HepG2 (cell line): Measurements from ENCODE around the gene DND1. TPM values are rescaled to one million over a fixed set of nuclear protein-coding genes. Genes with fewer than 3 reads are reported as not detected.

Experiments
- ELF3 ChIP-seq: IDR thresholded peaks from 2 replicates; pipeline ENCODE4 v1.6.1; 2016; ENCODE audit warnings: missing genetic modification reagents, missing compliant biosample characterization
- GTF3A ChIP-seq: sonication (generic); formaldehyde crosslinking; conservative IDR thresholded peaks from 2 replicates; pipeline ENCODE4 v1.4.0; 2020; ENCODE audit warnings: mild to moderate bottlenecking, missing genetic modification reagents
- JUND ChIP-seq: sonication (generic); formaldehyde crosslinking; IDR thresholded peaks from 2 replicates; pipeline ENCODE4 v1.8.0; 2022; ENCODE audit warnings: mild to moderate bottlenecking, missing genetic modification reagents
- KDM6A ChIP-seq: IDR thresholded peaks from 2 replicates; pipeline ENCODE4 v1.6.1; 2016; ENCODE audit warnings: low read depth
- MAX ChIP-seq: IDR thresholded peaks from 2 replicates; pipeline ENCODE4 v1.6.1; 2012; ENCODE audit warnings: inconsistent platforms
- NFE2 ChIP-seq: sonication (generic); formaldehyde crosslinking; IDR thresholded peaks from 2 replicates; pipeline ENCODE4 v1.4.0; 2020; ENCODE audit warnings: missing genetic modification reagents
- NR2C2 ChIP-seq: sonication (generic); formaldehyde crosslinking; IDR thresholded peaks from 2 replicates; pipeline ENCODE4 v1.4.0; 2020; ENCODE audit warnings: missing genetic modification reagents, mild to moderate bottlenecking, moderate library complexity, borderline replicate concordance
- SIX1 ChIP-seq: sonication (generic); formaldehyde crosslinking; IDR thresholded peaks from 2 replicates; pipeline ENCODE4 v1.4.0; 2020; ENCODE audit warnings: missing genetic modification reagents, borderline replicate concordance
- STAT6 ChIP-seq: sonication (generic); formaldehyde crosslinking; IDR thresholded peaks from 2 replicates; pipeline ENCODE4 v1.4.0; 2020; ENCODE audit warnings: missing genetic modification reagents, mild to moderate bottlenecking, borderline replicate concordance
- TEAD3 ChIP-seq: optimal IDR thresholded peaks from 2 replicates; pipeline ENCODE3; 2016; ENCODE audit warnings: borderline replicate concordance
- ZBTB42 ChIP-seq: sonication (generic); formaldehyde crosslinking; IDR thresholded peaks from 2 replicates; pipeline ENCODE4 v1.5.0; 2020; ENCODE audit warnings: mild to moderate bottlenecking, missing genetic modification reagents
- ZC3H4 ChIP-seq: sonication (generic); formaldehyde crosslinking; IDR thresholded peaks from 2 replicates; pipeline ENCODE4 v1.4.0; 2020; ENCODE audit warnings: missing genetic modification reagents, borderline replicate concordance
- ZFP41 ChIP-seq: sonication (generic); formaldehyde crosslinking; IDR thresholded peaks from 2 replicates; pipeline ENCODE4 v1.4.0; 2020; ENCODE audit warnings: mild to moderate bottlenecking, missing genetic modification reagents, borderline replicate concordance
- ZIK1 ChIP-seq: sonication (generic); formaldehyde crosslinking; IDR thresholded peaks from 2 replicates; pipeline ENCODE4 v1.5.0; 2020; ENCODE audit warnings: mild to moderate bottlenecking, low read depth, missing genetic modification reagents, borderline replicate concordance
- ZMYM3 ChIP-seq: sonication (generic); formaldehyde crosslinking; IDR thresholded peaks from 2 replicates; pipeline ENCODE4 v1.5.1; 2020; ENCODE audit warnings: mild to moderate bottlenecking, missing genetic modification reagents
- ZNF180 ChIP-seq: sonication (generic); formaldehyde crosslinking; IDR thresholded peaks from 2 replicates; pipeline ENCODE4 v1.4.0; 2020; ENCODE audit warnings: low read depth, missing genetic modification reagents, borderline replicate concordance
- ZNF431 ChIP-seq: sonication (generic); formaldehyde crosslinking; IDR thresholded peaks from 2 replicates; pipeline ENCODE4 v1.9.0; 2022; ENCODE audit warnings: missing genetic modification reagents, low read depth, mild to moderate bottlenecking, borderline replicate concordance
- ZNF547 ChIP-seq: sonication (generic); formaldehyde crosslinking; IDR thresholded peaks from 2 replicates; pipeline ENCODE4 v1.5.1; 2020; ENCODE audit warnings: mild to moderate bottlenecking, missing genetic modification reagents
- ZNF891 ChIP-seq: sonication (generic); formaldehyde crosslinking; IDR thresholded peaks from 2 replicates; pipeline ENCODE4 v1.5.0; 2020; ENCODE audit warnings: mild to moderate bottlenecking, missing genetic modification reagents
- polyA plus RNA-seq, 8 experiments: library from polyadenylated mRNA; depleted of rRNA in 3 of 8; stranded (reverse) in 7 of 8; unstranded in 1 of 8; fragments of >200 nt; fragmentation: Illumina TruSeq in 4 of 8; extraction: Trizol in 4 of 8; gene quantifications; 2 replicates each; pipeline versions ENCODE4 v1.2.1 to v1.2.3, GENCODE V29; 2011 to 2016; ENCODE audit warnings: low read depth in 4 of 8, missing spikeins in 1 of 8, mixed read lengths in 1 of 8; ENCODE audit not compliant: insufficient read depth in 1 of 8
- total RNA-seq, 5 experiments: library from RNA; depleted of rRNA; stranded (reverse); fragments of >200 nt; fragmentation: Illumina TruSeq; extraction: Trizol; gene quantifications; 2 replicates each; pipeline ENCODE4 v1.2.3, GENCODE V29; 2016; ENCODE audit warnings: low read depth in 1 of 5
- TF ChIP-seq, protein P1 (sequence below): sonication (generic); formaldehyde crosslinking; IDR thresholded peaks from 2 replicates; pipeline ENCODE4; 2020; ENCODE audit warnings: missing genetic modification reagents, mild to moderate bottlenecking, borderline replicate concordance
- TF ChIP-seq, protein P2 (sequence below): sonication (generic); formaldehyde crosslinking; IDR thresholded peaks from 2 replicates; pipeline ENCODE4 v1.8.1; 2023; ENCODE audit warnings: mild to moderate bottlenecking, inconsistent platforms, moderate library complexity, missing genetic modification reagents, borderline replicate concordance
- TF ChIP-seq, protein P3 (sequence below): sonication (generic); formaldehyde crosslinking; IDR thresholded peaks from 2 replicates; pipeline ENCODE4 v1.4.0; 2020; ENCODE audit warnings: missing genetic modification reagents

DND1 gene
- total and polyA plus RNA-seq, 2 of the 13 experiments (the other 11 are each of a cell fraction or from before 2014, with no cell fraction given), result 0.48 to 0.55 TPM

DNA sequence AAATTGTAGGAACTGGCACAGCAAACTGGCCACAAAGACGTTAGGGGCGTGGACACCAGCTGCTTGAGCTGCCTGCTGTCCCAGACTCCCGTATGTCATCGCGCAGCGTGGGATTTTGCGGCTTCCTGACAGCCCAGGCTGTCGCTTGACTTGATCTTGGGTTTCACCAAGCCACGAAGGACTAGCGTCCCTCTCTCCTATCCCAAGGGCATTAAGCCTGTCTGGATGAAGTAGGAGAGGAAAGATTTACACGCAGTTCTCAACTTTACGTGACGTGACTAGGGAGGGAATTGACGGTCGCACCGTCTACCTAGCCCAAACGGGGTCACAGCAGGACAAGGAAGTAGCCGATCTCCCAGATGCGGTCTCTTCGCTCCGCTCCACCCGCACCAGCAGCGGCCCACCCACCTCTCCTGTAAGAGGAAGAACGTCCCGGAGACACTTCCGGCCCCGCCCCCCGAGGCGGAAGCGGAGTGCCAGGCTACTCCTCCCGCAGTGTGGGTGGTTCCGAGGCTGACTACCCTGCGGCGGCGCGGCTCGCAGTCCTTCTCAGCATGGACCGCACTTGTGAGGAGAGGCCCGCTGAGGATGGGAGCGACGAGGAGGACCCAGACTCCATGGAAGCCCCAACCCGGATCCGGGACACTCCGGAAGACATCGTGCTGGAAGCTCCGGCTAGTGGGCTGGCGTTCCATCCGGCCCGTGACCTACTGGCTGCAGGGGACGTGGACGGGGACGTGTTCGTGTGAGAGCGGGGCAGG lies 8.8 kb downstream of the DND1 start, which contains the start of gene WDR55 (continued):
- TF ChIP-seq, protein P1, sequence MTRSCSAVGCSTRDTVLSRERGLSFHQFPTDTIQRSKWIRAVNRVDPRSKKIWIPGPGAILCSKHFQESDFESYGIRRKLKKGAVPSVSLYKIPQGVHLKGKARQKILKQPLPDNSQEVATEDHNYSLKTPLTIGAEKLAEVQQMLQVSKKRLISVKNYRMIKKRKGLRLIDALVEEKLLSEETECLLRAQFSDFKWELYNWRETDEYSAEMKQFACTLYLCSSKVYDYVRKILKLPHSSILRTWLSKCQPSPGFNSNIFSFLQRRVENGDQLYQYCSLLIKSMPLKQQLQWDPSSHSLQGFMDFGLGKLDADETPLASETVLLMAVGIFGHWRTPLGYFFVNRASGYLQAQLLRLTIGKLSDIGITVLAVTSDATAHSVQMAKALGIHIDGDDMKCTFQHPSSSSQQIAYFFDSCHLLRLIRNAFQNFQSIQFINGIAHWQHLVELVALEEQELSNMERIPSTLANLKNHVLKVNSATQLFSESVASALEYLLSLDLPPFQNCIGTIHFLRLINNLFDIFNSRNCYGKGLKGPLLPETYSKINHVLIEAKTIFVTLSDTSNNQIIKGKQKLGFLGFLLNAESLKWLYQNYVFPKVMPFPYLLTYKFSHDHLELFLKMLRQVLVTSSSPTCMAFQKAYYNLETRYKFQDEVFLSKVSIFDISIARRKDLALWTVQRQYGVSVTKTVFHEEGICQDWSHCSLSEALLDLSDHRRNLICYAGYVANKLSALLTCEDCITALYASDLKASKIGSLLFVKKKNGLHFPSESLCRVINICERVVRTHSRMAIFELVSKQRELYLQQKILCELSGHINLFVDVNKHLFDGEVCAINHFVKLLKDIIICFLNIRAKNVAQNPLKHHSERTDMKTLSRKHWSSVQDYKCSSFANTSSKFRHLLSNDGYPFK, result peak; percentile 95
- TF ChIP-seq, protein P2, sequence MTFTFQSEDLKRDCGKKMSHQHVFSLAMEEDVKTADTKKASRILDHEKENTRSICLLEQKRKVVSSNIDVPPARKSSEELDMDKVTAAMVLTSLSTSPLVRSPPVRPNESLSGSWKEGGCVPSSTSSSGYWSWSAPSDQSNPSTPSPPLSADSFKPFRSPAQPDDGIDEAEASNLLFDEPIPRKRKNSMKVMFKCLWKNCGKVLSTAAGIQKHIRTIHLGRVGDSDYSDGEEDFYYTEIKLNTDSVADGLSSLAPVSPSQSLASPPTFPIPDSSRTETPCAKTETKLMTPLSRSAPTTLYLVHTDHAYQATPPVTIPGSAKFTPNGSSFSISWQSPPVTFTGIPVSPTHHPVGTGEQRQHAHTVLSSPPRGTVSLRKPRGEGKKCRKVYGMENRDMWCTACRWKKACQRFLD (CRISPR knock-in tag), result no peak
- TF ChIP-seq ZNF431 (CRISPR knock-in tag) (no peak), ZNF180 (no peak), ZIK1 (no peak; the same call in 1 of the 2 replicates), STAT6 (CRISPR knock-in tag) (0 out of 2 replicates have a peak, but pooled peaks have one; percentile 53), ZMYM3 (CRISPR knock-in tag) (no peak), JUND (0 out of 2 replicates have a peak, but pooled peaks have one; percentile 9), ZBTB42 (CRISPR knock-in tag) (0 out of 2 replicates have a peak, but pooled peaks have one; percentile 46), MAX (peak; percentile 74), ELF3 (CRISPR knock-in tag) (peak; percentile 98), ZC3H4 (CRISPR knock-in tag) (no peak), ZFP41 (CRISPR knock-in tag) (no peak), SIX1 (0 out of 2 replicates have a peak, but pooled peaks have one; percentile 21), ZNF891 (peak; percentile 63; the same call in 1 of the 2 replicates), NR2C2 (peak; percentile 71; the same call in 1 of the 2 replicates), NFE2 (no peak), KDM6A (no peak), GTF3A (CRISPR knock-in tag) (no peak), ZNF547 (CRISPR knock-in tag) (no peak), TEAD3 (CRISPR knock-in tag) (peak; percentile 74)
- TF ChIP-seq, protein P3, sequence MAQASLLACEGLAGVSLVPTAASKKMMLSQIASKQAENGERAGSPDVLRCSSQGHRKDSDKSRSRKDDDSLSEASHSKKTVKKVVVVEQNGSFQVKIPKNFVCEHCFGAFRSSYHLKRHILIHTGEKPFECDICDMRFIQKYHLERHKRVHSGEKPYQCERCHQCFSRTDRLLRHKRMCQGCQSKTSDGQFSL (CRISPR knock-in tag), result no peak
